H1 (cell line): ENCODE measurements around the gene CTNND2. TPM values are rescaled to one million over a fixed set of nuclear protein-coding genes. Genes with fewer than 3 reads are reported as not detected.

ENCODE experiments used
- CTCF ChIA-PET: fragments of 300-600 bp; sonication (Branson Sonifier 250); formaldehyde crosslinking; loops from one replicate; lab custom pipeline; 2021; ENCODE audit not compliant: partially characterized antibody; lab: Charles Lee
- POLR2A ChIA-PET: fragments of 300-600 bp; sonication (Branson Sonifier 250); formaldehyde crosslinking; loops from one replicate; lab custom pipeline; 2021; ENCODE audit warnings: inconsistent platforms; ENCODE audit not compliant: partially characterized antibody; lab: Charles Lee
- DNase-seq, 2 experiments: peaks; one replicate each; pipeline versions ENCODE4 v3.0.0 to v3.0.0-alpha.2; 2010 to 2022; ENCODE audit warnings: low spot score in 2 of 2, low read depth in 1 of 2, mixed read lengths in 1 of 2
- FAIRE-seq: peaks from 2 replicates; lab custom pipeline; 2011; peaks lifted over from hg19 to GRCh38; lab: Jason Lieb, UNC
- H2AFZ ChIP-seq: 2 replicates; pipeline ENCODE4 v1.8.1; 2012; ENCODE audit warnings: low read length, inconsistent platforms
- H2AK5ac ChIP-seq: 2 replicates; pipeline ENCODE4 v1.6.1; 2013; ENCODE audit warnings: low read depth, low read length
- H2BK120ac ChIP-seq: replicated peaks from 2 replicates; pipeline ENCODE3; 2013; ENCODE audit warnings: low read depth, low read length, inconsistent platforms
- H2BK12ac ChIP-seq: 2 replicates; pipeline ENCODE4 v1.6.1; 2013; ENCODE audit warnings: low read depth, low read length
- H2BK15ac ChIP-seq: 2 replicates; pipeline ENCODE4 v1.6.1; 2013; ENCODE audit warnings: low read length
- H2BK20ac ChIP-seq: 2 replicates; pipeline ENCODE4 v1.6.1; 2013; ENCODE audit warnings: low read length
- H2BK5ac ChIP-seq: 2 replicates; pipeline ENCODE4 v1.6.1; 2013; ENCODE audit warnings: low read depth, low read length
- H3K14ac ChIP-seq: 2 replicates; pipeline ENCODE4 v1.6.1; 2013; ENCODE audit warnings: inconsistent platforms; ENCODE audit not compliant: insufficient read length
- H3K18ac ChIP-seq: 2 replicates; pipeline ENCODE4 v1.6.1; 2013; ENCODE audit warnings: low read length; ENCODE audit errors: extremely low read depth
- H3K23ac ChIP-seq: 2 replicates; pipeline ENCODE4 v1.6.1; 2013; ENCODE audit warnings: inconsistent platforms; ENCODE audit not compliant: insufficient read length
- H3K23me2 ChIP-seq: 2 replicates; pipeline ENCODE4 v1.6.1; 2013; ENCODE audit warnings: low read depth, low read length
- H3K27ac ChIP-seq: 2 replicates; pipeline ENCODE4 v1.6.1; 2011; ENCODE audit warnings: low read depth, low read length, inconsistent platforms
- H3K27me3 ChIP-seq, 4 experiments: replicated peaks in 1 of 4; 1 replicate in 1 of 4; 2 replicates in 3 of 4; pipeline versions ENCODE4 v1.6.1 to v1.8.1; 2011 to 2013; ENCODE audit warnings: low read length in 3 of 4, mild to moderate bottlenecking in 3 of 4, inconsistent platforms in 2 of 4, mixed read lengths in 2 of 4, moderate library complexity in 1 of 4; ENCODE audit not compliant: control insufficient read depth in 3 of 4, insufficient read depth in 3 of 4; ENCODE audit errors: extremely low read depth in 1 of 4
- H3K36me3 ChIP-seq, 4 experiments: 2 replicates each; pipeline versions ENCODE4 v1.6.1 to v1.8.1; 2011 to 2013; ENCODE audit warnings: mild to moderate bottlenecking in 4 of 4, low read length in 3 of 4, moderate library complexity in 2 of 4, control low read depth in 1 of 4, inconsistent platforms in 1 of 4; ENCODE audit not compliant: insufficient read depth in 4 of 4, control insufficient read depth in 2 of 4
- H3K4ac ChIP-seq: replicated peaks from 2 replicates; pipeline ENCODE3; 2013; ENCODE audit warnings: low read length, low read depth, mixed read lengths, inconsistent platforms; ENCODE audit not compliant: insufficient read length
- H3K4me1 ChIP-seq, 4 experiments: replicated peaks in 1 of 4; 1 replicate in 1 of 4; 2 replicates in 3 of 4; pipeline versions ENCODE4 v1.6.1 to v1.8.1; 2011 to 2013; ENCODE audit warnings: low read length in 3 of 4, inconsistent platforms in 2 of 4, mixed read lengths in 1 of 4; ENCODE audit not compliant: insufficient read depth in 4 of 4, control insufficient read depth in 3 of 4
- H3K4me2 ChIP-seq, 2 experiments: 2 replicates each; pipeline versions ENCODE4 v1.6.1 to v1.8.1; 2011 to 2013; ENCODE audit warnings: low read depth in 2 of 2, low read length in 2 of 2, control low read depth in 1 of 2, inconsistent platforms in 1 of 2, mild to moderate bottlenecking in 1 of 2; ENCODE audit not compliant: insufficient read depth in 1 of 2
- H3K4me3 ChIP-seq, 4 experiments: fragments of 200-600, 300-600 bp in 1 of 4; sonication (generic), shearing (Covaris generic), sonication (Bioruptor Twin) in 1 of 4; 2 replicates each; pipeline versions ENCODE4 v1.5.1 to v1.8.1; 2011 to 2016; ENCODE audit warnings: low read length in 4 of 4, low read depth in 3 of 4, control low read depth in 2 of 4, inconsistent platforms in 2 of 4, mild to moderate bottlenecking in 2 of 4, mixed read lengths in 1 of 4, moderate library complexity in 1 of 4; ENCODE audit not compliant: insufficient read depth in 2 of 4; ENCODE audit errors: extremely low read depth in 1 of 4
- H3K56ac ChIP-seq: replicated peaks from 2 replicates; pipeline ENCODE3; 2013; ENCODE audit warnings: low read depth, mild to moderate bottlenecking, mixed read lengths, low read length, inconsistent platforms; ENCODE audit not compliant: insufficient read length
- H3K79me1 ChIP-seq: 2 replicates; pipeline ENCODE4 v1.6.1; 2013; ENCODE audit warnings: low read depth, low read length, control low read depth
- H3K79me2 ChIP-seq, 2 experiments: 2 replicates each; pipeline versions ENCODE4 v1.6.1 to v1.8.1; 2012 to 2013; ENCODE audit warnings: low read length in 2 of 2, mild to moderate bottlenecking in 2 of 2, inconsistent platforms in 1 of 2; ENCODE audit not compliant: insufficient read depth in 2 of 2, control insufficient read depth in 1 of 2
- H3K9ac ChIP-seq, 4 experiments: replicated peaks in 1 of 4; 1 replicate in 1 of 4; 2 replicates in 3 of 4; pipeline versions ENCODE4 v1.6.1 to v1.8.1; 2011 to 2013; ENCODE audit warnings: low read depth in 3 of 4, low read length in 3 of 4, control low read depth in 2 of 4, mild to moderate bottlenecking in 2 of 4, moderate library complexity in 2 of 4, inconsistent platforms in 1 of 4; ENCODE audit errors: extremely low read depth in 1 of 4
- H3K9me3 ChIP-seq, 2 experiments: 2 replicates each; pipeline versions ENCODE4 v1.6.1 to v1.8.1; 2012 to 2013; ENCODE audit warnings: mild to moderate bottlenecking in 2 of 2, moderate library complexity in 2 of 2, control low read depth in 1 of 2, inconsistent platforms in 1 of 2, low read depth in 1 of 2, low read length in 1 of 2, mixed read lengths in 1 of 2; ENCODE audit not compliant: insufficient read depth in 2 of 2
- H4K20me1 ChIP-seq, 2 experiments: replicated peaks in 1 of 2; 2 replicates each; pipeline versions ENCODE3 to v1.8.1; 2011 to 2013; ENCODE audit warnings: inconsistent platforms in 2 of 2, low read length in 2 of 2, mild to moderate bottlenecking in 1 of 2; ENCODE audit not compliant: insufficient read depth in 2 of 2, control insufficient read depth in 1 of 2
- H4K5ac ChIP-seq: 2 replicates; pipeline ENCODE4 v1.6.1; 2013; ENCODE audit warnings: low read length, low read depth, mixed read lengths, inconsistent platforms; ENCODE audit not compliant: insufficient read length
- H4K8ac ChIP-seq: 2 replicates; pipeline ENCODE4 v1.8.0; 2013; ENCODE audit warnings: mild to moderate bottlenecking, moderate library complexity, low read length, inconsistent platforms; ENCODE audit not compliant: insufficient read depth; ENCODE audit errors: extremely low read depth
- H4K91ac ChIP-seq: replicated peaks from 2 replicates; pipeline ENCODE3; 2013; ENCODE audit warnings: low read length, mixed read lengths, inconsistent platforms; ENCODE audit not compliant: insufficient read length
- BACH1 ChIP-seq: IDR thresholded peaks from 2 replicates; pipeline ENCODE4 v1.6.1; 2012; ENCODE audit warnings: low read length, improper control_type of control experiment
- BRCA1 ChIP-seq: IDR thresholded peaks from 2 replicates; pipeline ENCODE4 v1.6.1; 2012; ENCODE audit warnings: low read depth, low read length, improper control_type of control experiment
- CEBPB ChIP-seq: IDR thresholded peaks from 2 replicates; pipeline ENCODE4 v1.6.1; 2012; ENCODE audit warnings: low read depth, low read length
- EZH2 ChIP-seq: fragments of 200-600 bp; sonication (generic); IDR thresholded peaks from 2 replicates; pipeline ENCODE4 v1.7.1; 2012; ENCODE audit warnings: low read depth, mild to moderate bottlenecking, moderate library complexity, low read length, inconsistent platforms; ENCODE audit not compliant: severe bottlenecking
- FOSL1 ChIP-seq: IDR thresholded peaks from 2 replicates; pipeline ENCODE4 v1.6.1; 2011; ENCODE audit warnings: mild to moderate bottlenecking, low read depth, low read length, moderate library complexity; ENCODE audit not compliant: insufficient read depth
- POLR2A ChIP-seq, 2 experiments: IDR thresholded peaks; 1 replicate in 1 of 2; 2 replicates in 1 of 2; pipeline ENCODE4 v1.6.1; 2011; ENCODE audit warnings: low read depth in 2 of 2, low read length in 2 of 2, mild to moderate bottlenecking in 2 of 2; ENCODE audit errors: control extremely low read depth in 1 of 2
- POLR2AphosphoS5 ChIP-seq: IDR thresholded peaks from 2 replicates; pipeline ENCODE4 v1.6.1; 2011; ENCODE audit warnings: low read depth, low read length
- TEAD4 ChIP-seq: IDR thresholded peaks from 2 replicates; pipeline ENCODE4 v1.6.1; 2012; ENCODE audit warnings: low read depth, low read length, inconsistent platforms, mixed read lengths
- YY1 ChIP-seq: IDR thresholded peaks from 2 replicates; pipeline ENCODE4 v1.6.1; 2011; ENCODE audit warnings: low read depth, mild to moderate bottlenecking, low read length
- polyA plus RNA-seq, 7 experiments: library from polyadenylated mRNA; depleted of rRNA in 3 of 7; stranded (reverse) in 5 of 7; unstranded in 2 of 7; fragments of >200 nt in 5 of 7; fragments of 200-250 nt in 2 of 7; gene quantifications; 1 replicate in 5 of 7; 2 replicates in 1 of 7; 4 replicates in 1 of 7; pipeline versions ENCODE4 v1.2.1 to v1.2.3, GENCODE V29; 2011 to 2013; ENCODE audit warnings: missing spikeins in 2 of 7, mixed read lengths in 2 of 7
- total RNA-seq: library from RNA; stranded (reverse); fragmentation: NEBNext Ultra II Directional; extraction: Animal tissue kit (Norgen Biotek cat#: 25700); gene quantifications from 2 replicates; pipeline ENCODE4 v1.2.1, GENCODE V29; 2021

CTNND2 gene
- total and polyA plus RNA-seq, 2 of the 8 experiments (the other 6 are each of a cell fraction or from before 2014, with no cell fraction given) = 7.4 to 14.2 TPM

GRCh38 chr5:11853140-11853539, 51.1 kb downstream of the CTNND2 start:
- no peak overlapping the region for H3K23ac ChIP-seq
- no peaks in the 10 kb centered on the region for H3K79me1 ChIP-seq
- H4K20me1 ChIP-seq = no peaks in the 10 kb centered on the region
- H3K4me3 ChIP-seq = no peak overlapping the region
- TF ChIP-seq BRCA1 = no peak
- no peak for TF ChIP-seq POLR2AphosphoS5
- no peak for TF ChIP-seq POLR2A (IDR thresholded peaks at IDR 0.05; ENCODE audit: control extremely low read depth in 1 of 2, low read depth in 2 of 2, low read length in 2 of 2)
- TF ChIP-seq FOSL1 = no peak
- TF ChIP-seq YY1 = no peak
- TF ChIP-seq EZH2 = no peak
- TF ChIP-seq TEAD4 = no peak
- no peak for TF ChIP-seq CEBPB
- TF ChIP-seq BACH1 = no peak
- H3K79me2 ChIP-seq = no peaks in the 10 kb centered on the region
- H2BK15ac ChIP-seq = no peak overlapping the region
- H3K9ac ChIP-seq = no peak overlapping the region
- no peak overlapping the region for H2BK20ac ChIP-seq
- H3K4me1 ChIP-seq = peaks cover 0 to 6% (median 3%) of the 10 kb centered on the region in 4 experiments; a peak in 2 of 7 replicates
- H3K27ac ChIP-seq = no peak overlapping the region
- H3K18ac ChIP-seq = no peak overlapping the region
- H2BK120ac ChIP-seq = no peak overlapping the region
- DNase-seq = no peak
- H4K5ac ChIP-seq = no peak overlapping the region
- H2AFZ ChIP-seq = no peak overlapping the region
- no peak overlapping the region for H3K4me2 ChIP-seq
- CTCF ChIA-PET = no interaction called here
- no peaks in the 10 kb centered on the region for H3K27me3 ChIP-seq
- POLR2A ChIA-PET = no interaction called here
- H2AK5ac ChIP-seq = no peak overlapping the region
- no peaks in the 10 kb centered on the region for H3K9me3 ChIP-seq
- H3K36me3 ChIP-seq = no peaks in the 10 kb centered on the region
- no peak for FAIRE-seq
- no peak overlapping the region for H3K56ac ChIP-seq
- no peak overlapping the region for H2BK12ac ChIP-seq
- H3K23me2 ChIP-seq = no peaks in the 10 kb centered on the region
- H3K14ac ChIP-seq = no peak overlapping the region
- H3K4ac ChIP-seq = no peak overlapping the region
- no peak overlapping the region for H4K8ac ChIP-seq
- no peak overlapping the region for H2BK5ac ChIP-seq
- no peak overlapping the region for H4K91ac ChIP-seq
